Measurements from ENCODE around the gene CASTOR2. TPM values are rescaled to one million over a fixed set of nuclear protein-coding genes. Genes with fewer than 3 reads are reported as not detected.
"Not testable (repeated sequence)": the region's sequence is repeated elsewhere in the genome, so short reads cannot be mapped to it uniquely, and the experiment has no call there.

The CASTOR2 gene
- total RNA-seq, 1 experiment from 2014 or later = 3.7 TPM

- in situ Hi-C loops (cut with HindIII; ENCODE audit: low pct_unique_long_range_greater_than_20kb, low sequenced_read_pairs) = no loop called here
- no peak for DNase-seq (ENCODE audit: low read depth)
Measured at GRCh38 chr7:75042831-75043703, 78.6 kb downstream of the CASTOR2 start.

DNA sequence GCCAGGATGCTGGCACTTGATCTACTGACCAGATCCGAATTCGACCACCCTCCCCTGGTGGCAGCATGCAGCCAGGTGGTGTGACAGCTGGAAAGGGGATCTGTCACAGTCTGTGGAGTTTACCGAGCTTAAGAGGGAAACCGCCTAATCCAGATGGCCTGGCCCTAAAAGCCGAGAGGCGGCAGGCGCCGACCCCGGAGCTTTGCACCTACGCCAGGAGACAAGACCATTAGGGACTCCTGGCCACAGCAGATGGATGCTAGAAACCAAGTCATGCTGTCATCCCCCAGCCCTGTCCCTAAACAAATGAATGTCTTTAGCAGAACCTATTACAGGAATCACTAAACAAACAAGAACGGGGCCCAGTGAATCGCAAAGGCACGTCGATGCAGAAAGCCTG is 81.4 kb downstream of the CASTOR2 start:
- in situ Hi-C loops (cut with HindIII; ENCODE audit: low pct_unique_long_range_greater_than_20kb, low sequenced_read_pairs) = no loop called here
- no peak for DNase-seq (ENCODE audit: low read depth)

DNA sequence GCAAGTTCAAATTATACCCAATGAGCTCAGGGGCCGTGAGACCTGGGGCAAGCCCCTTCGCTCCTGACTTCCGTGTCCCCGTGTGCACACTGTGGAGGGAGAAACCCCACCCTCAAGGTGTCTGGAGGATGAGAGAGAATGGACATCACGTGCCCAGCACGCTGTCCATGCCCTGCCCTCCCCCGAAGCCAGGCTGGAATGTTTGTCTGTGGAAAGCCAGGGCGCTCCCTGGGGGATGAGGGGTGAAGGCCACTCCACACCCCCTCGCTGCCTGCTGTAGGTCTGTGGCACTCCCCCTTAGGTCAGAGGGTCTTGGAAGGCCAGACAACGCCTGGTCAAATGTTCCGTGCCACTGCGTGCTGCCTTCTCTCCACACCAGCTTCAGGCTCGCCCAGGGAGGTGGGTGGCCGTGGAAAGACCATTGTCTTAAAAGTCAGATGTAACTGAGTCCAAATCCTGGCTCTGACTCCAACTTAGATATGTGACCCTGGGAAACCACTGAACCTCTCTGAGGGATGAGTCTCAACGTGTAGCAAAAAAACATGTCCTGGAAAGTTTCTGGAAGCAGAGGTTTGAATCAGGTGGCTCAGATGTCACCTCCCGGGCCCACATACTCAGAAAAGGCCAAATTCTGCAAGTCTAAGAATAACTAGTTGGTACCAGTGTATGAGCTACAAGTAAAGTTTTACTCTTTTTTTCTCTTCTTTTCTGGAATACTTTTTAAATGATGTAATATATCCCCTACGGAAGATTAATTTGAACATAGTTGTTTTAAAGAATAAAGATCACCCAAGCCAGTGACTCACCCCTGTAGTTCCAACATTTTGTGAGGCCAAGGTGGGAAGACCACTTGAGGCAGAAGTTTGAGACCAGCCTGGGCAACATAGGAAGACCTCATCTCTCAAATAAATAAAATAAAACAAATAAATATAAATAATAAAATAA is 84.2 kb downstream of the CASTOR2 start:
- in situ Hi-C loops (cut with HindIII; ENCODE audit: low pct_unique_long_range_greater_than_20kb, low sequenced_read_pairs) = no loop called here
- DNase-seq (ENCODE audit: low read depth) = no peak

- no peak for DNase-seq (ENCODE audit: low read depth)
- in situ Hi-C loops (cut with HindIII; ENCODE audit: low pct_unique_long_range_greater_than_20kb, low sequenced_read_pairs) = no loop called here
Measured at GRCh38 chr7:75049817-75050216, 85.3 kb downstream of the CASTOR2 start.

DNA sequence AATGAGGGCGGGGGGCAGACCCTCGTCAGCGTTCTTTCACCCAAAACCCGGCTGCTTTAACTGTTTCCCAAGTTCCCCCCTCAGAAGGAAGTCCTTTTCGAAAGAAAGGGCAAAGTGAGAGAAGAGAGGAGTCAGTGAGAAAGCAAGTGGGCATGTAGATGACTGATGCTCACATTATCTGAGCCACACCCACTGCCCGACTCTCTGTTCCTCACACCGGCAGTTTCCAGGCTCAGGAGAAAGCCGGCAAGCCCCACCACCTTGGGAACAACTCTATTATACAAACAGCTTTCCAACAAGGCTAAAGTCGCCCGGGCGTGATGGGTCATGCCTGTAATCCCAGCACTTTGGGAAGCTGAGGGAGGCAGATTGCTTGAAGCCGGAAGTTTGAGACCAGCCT is 86.0 kb downstream of the CASTOR2 start:
- in situ Hi-C loops (cut with HindIII; ENCODE audit: low pct_unique_long_range_greater_than_20kb, low sequenced_read_pairs) = no loop called here
- peak; percentile 48 for DNase-seq (ENCODE audit: low read depth)

GRCh38 chr7:75054744-75055143 is 90.2 kb downstream of the CASTOR2 start:
- DNase-seq (ENCODE audit: low read depth) = no peak
- in situ Hi-C loops (cut with HindIII; ENCODE audit: low pct_unique_long_range_greater_than_20kb, low sequenced_read_pairs) = no loop called here

- no peak for DNase-seq (ENCODE audit: low read depth)
- in situ Hi-C loops (cut with HindIII; ENCODE audit: low pct_unique_long_range_greater_than_20kb, low sequenced_read_pairs) = no loop called here
Measured at GRCh38 chr7:75055155-75055554, 90.7 kb downstream of the CASTOR2 start.

GRCh38 chr7:75055830-75056772 is 91.6 kb downstream of the CASTOR2 start:
- in situ Hi-C loops (cut with HindIII; ENCODE audit: low pct_unique_long_range_greater_than_20kb, low sequenced_read_pairs) = no loop called here
- DNase-seq (ENCODE audit: low read depth) = no peak

GRCh38 chr7:75058406-75058805 is 93.9 kb downstream of the CASTOR2 start:
- in situ Hi-C loops (cut with HindIII; ENCODE audit: low pct_unique_long_range_greater_than_20kb, low sequenced_read_pairs) = no loop called here
- no peak for DNase-seq (ENCODE audit: low read depth)

GRCh38 chr7:75064291-75064690 is 99.8 kb downstream of the CASTOR2 start:
- no peak for DNase-seq (ENCODE audit: low read depth)
- in situ Hi-C loops (cut with HindIII; ENCODE audit: low pct_unique_long_range_greater_than_20kb, low sequenced_read_pairs) = no loop called here

DNA sequence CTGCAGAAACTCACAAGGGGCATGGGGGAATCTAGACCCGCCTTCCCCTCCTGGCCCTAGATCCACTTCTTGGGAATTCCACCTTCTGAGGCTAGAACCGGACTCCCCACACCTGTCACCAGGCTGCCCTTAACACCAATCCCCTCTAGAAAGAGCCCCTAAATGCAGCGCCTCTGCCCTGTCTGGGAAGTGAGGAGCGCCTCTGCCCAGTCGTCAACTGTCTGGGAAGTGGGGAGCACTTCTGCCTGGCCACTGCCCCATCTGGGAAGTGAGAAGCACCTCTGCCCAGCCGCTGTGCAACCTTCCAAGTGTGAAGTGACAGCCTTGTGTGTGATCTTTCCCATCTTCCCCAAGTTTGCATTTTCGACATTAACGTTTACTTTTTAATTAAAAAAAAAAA is 100.3 kb downstream of the CASTOR2 start:
- in situ Hi-C loops (cut with HindIII; ENCODE audit: low pct_unique_long_range_greater_than_20kb, low sequenced_read_pairs) = no loop called here
- DNase-seq (ENCODE audit: low read depth) = no peak

DNA sequence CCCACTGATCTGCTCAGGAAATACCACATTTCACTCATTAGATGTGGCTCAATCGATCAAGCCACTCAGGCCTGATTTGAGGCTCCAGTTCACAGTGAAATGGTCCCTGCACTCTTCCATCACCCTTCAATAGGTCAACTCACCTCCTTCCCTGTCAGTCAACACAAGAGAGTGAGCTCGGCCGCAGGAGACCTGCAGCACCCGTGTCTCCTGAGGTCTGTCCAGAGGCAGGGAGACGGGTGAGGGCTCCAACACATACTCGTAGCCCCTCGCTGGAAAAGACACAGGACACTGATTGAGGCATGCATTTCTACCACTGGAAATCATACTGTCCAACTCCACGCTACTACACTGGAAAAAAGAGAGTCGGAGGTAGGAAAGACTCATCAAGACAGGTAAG is 102.0 kb downstream of the CASTOR2 start:
- DNase-seq (ENCODE audit: low read depth) = no peak
- in situ Hi-C loops (cut with HindIII; ENCODE audit: low pct_unique_long_range_greater_than_20kb, low sequenced_read_pairs) = no loop called here

GRCh38 chr7:75072981-75073283 is 108.4 kb downstream of the CASTOR2 start:
- in situ Hi-C loops (cut with HindIII; ENCODE audit: low pct_unique_long_range_greater_than_20kb, low sequenced_read_pairs) = no loop called here

DNA sequence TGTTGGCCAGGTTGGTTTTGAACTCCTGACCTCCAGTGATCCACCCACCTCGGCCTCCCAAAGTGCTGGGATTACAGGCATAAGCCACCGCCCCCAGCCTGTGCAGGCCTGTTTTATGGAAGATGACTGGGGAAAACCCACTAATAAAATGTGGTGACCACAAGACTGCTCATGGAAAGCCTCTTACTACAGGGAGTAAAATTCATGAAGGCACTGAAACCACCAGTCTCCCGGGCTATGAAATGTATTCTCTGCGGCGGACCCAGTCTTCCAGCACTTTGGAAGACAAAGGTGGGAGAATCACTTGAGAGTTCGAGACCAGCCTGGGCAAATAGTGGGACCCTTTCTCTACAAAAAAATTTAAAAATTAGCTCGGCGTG is 109.7 kb downstream of the CASTOR2 start:
- in situ Hi-C loops (cut with HindIII; ENCODE audit: low pct_unique_long_range_greater_than_20kb, low sequenced_read_pairs); DNase-seq (ENCODE audit: low read depth): not testable (repeated sequence)

More at GRCh38 chr7:75072981-75073283, 108.4 kb downstream of the CASTOR2 start:
- DNase-seq (ENCODE audit: low read depth) = no peak

Other genes starting within 250 kb of the CASTOR2 start
- not detected in 2 replicates for gene NCF1, start 190.7 kb upstream of the CASTOR2 start, total RNA-seq (2014; rRNA removed; shearing (Covaris generic); ENCODE audit: low replicate concordance)
- 2.5 and 11.8 TPM in 2 replicates for gene GTF2IRD2, start 113.1 kb upstream of the CASTOR2 start, total RNA-seq (2014; rRNA removed; shearing (Covaris generic); ENCODE audit: low replicate concordance)
- gene RCC1L, start 109.1 kb downstream of the CASTOR2 start, total RNA-seq (2014; rRNA removed; shearing (Covaris generic); ENCODE audit: low replicate concordance) = 61.4 and 83.3 TPM in 2 replicates
- 19.4 and 49.3 TPM in 2 replicates for gene GTF2IRD2B, start 127.9 kb downstream of the CASTOR2 start, total RNA-seq (2014; rRNA removed; shearing (Covaris generic); ENCODE audit: low replicate concordance)

Data from Caki2 (cell line).